MCF 10A (cell line): ENCODE data around the gene ARHGAP23. TPM values are rescaled to one million over a fixed set of nuclear protein-coding genes. Genes with fewer than 3 reads are reported as not detected.

ENCODE experiments used
- BruUV-seq: library from RNA; stranded (reverse); fragments of 400-500 nt; replicated peaks from 2 replicates; lab custom pipeline; 2021; lab: Mats Ljungman, UMichigan
- CTCF ChIA-PET: fragments of 300-600 bp; sonication (Branson Sonifier 250); formaldehyde crosslinking; extraction: SDS; loops from one replicate; lab custom pipeline; 2021; ENCODE audit warnings: antibody characterized with exemption, inconsistent platforms; lab: Yijun Ruan, JAX
- POLR2A ChIA-PET: fragments of 300-600, 350-650 bp; sonication (Branson Sonifier 250); formaldehyde crosslinking; extraction: SDS; loops from one replicate; lab custom pipeline; 2020; ENCODE audit warnings: antibody characterized with exemption, inconsistent platforms; lab: Yijun Ruan, JAX
- DNase-seq: peaks from one replicate; pipeline ENCODE4 v3.0.0-alpha.2; 2018; ENCODE audit not compliant: unreplicated experiment
- H3K27ac Mint-ChIP-seq: one replicate; pipeline ENCODE4 v1.8.0; 2022; ENCODE audit warnings: mild to moderate bottlenecking, low read depth, mixed read lengths; ENCODE audit not compliant: unreplicated experiment
- H3K27me3 Mint-ChIP-seq: one replicate; pipeline ENCODE4 v1.8.0; 2022; ENCODE audit warnings: mixed read lengths; ENCODE audit not compliant: insufficient read depth, unreplicated experiment
- H3K36me3 Mint-ChIP-seq: one replicate; pipeline ENCODE4 v1.8.0; 2022; ENCODE audit warnings: mild to moderate bottlenecking, moderate library complexity, mixed read lengths; ENCODE audit not compliant: insufficient read depth, unreplicated experiment
- H3K4me1 Mint-ChIP-seq: one replicate; pipeline ENCODE4 v1.8.0; 2022; ENCODE audit warnings: mixed read lengths; ENCODE audit not compliant: insufficient read depth, unreplicated experiment
- H3K4me3 Mint-ChIP-seq: one replicate; pipeline ENCODE4 v1.8.0; 2022; ENCODE audit warnings: mild to moderate bottlenecking, moderate library complexity, mixed read lengths; ENCODE audit not compliant: unreplicated experiment
- H3K9me3 Mint-ChIP-seq: one replicate; pipeline ENCODE4 v1.8.0; 2022; ENCODE audit warnings: mixed read lengths; ENCODE audit not compliant: unreplicated experiment
- CTCF ChIP-seq: fragments of 200-600 bp; IDR thresholded peaks from one replicate; pipeline ENCODE4 v1.8.0; 2022; ENCODE audit warnings: antibody characterized with exemption, mild to moderate bottlenecking; ENCODE audit not compliant: unreplicated experiment
- intact Hi-C: fragments of 100-400 bp; cut with micrococcal nuclease; formaldehyde crosslinking; loops from 2 replicates; pipeline ENCODE4 v1.14.1; 2022
- total RNA-seq: library from RNA; stranded (reverse); gene quantifications from 2 replicates; pipeline ENCODE4 v1.2.3, GENCODE V29; 2022

ARHGAP23 gene
- total RNA-seq, 1 experiment from 2014 or later: 23.2 TPM

GRCh38 chr17:38449364-38449763 is 21.1 kb downstream of the ARHGAP23 start:
- peak; percentile 89 for DNase-seq
- no TSS peak for BruUV-seq
- H3K4me3 Mint-ChIP-seq: no peak overlapping the region

GRCh38 chr17:38450557-38451029 is 22.3 kb downstream of the ARHGAP23 start:
- Mint-ChIP-seq H3K4me1 (peaks cover 31% of the 10 kb centered on the region), H3K36me3 (no peaks in the 10 kb centered on the region), H3K27me3 (peaks cover 10% of the 10 kb centered on the region), H3K9me3 (no peaks in the 10 kb centered on the region), H3K27ac (no peak overlapping the region), H3K4me3 (no peak overlapping the region)
- no TSS peak for BruUV-seq
- POLR2A ChIA-PET: interaction anchor here (1.0 kb wide), 1 partner anchor 12 kb away, joined by 3 read pairs; no protein-coding TSS in a partner anchor
- CTCF ChIA-PET: interaction anchor here (0.6 to 0.9 kb wide), 3 partner anchors 34 to 1482 kb away, joined by 3 read pairs; no protein-coding TSS in a partner anchor
- intact Hi-C loops: no loop called here
- TF ChIP-seq CTCF: no peak
- DNase-seq: no peak

More at GRCh38 chr17:38449364-38449763, 21.1 kb downstream of the ARHGAP23 start:
- intact Hi-C loops: no loop called here
- Mint-ChIP-seq H3K36me3 (no peaks in the 10 kb centered on the region), H3K4me1 (peaks cover 24% of the 10 kb centered on the region), H3K27me3 (peaks cover 10% of the 10 kb centered on the region), H3K9me3 (no peaks in the 10 kb centered on the region), H3K27ac (no peak overlapping the region)
- ChIA-PET CTCF (no interaction called here), POLR2A (interaction anchor here (1.0 kb wide), 1 partner anchor 14 kb away, joined by 3 read pairs; no protein-coding TSS in a partner anchor)
- TF ChIP-seq CTCF: no peak

GRCh38 chr17:38451030-38451839 is 23.0 kb downstream of the ARHGAP23 start:
- CTCF ChIA-PET: interaction anchor here (0.6 to 0.9 kb wide), 3 partner anchors 33 to 218 kb away, joined by 3 read pairs; no protein-coding TSS in a partner anchor
- TF ChIP-seq CTCF: no peak
- intact Hi-C loops: no loop called here
- Mint-ChIP-seq H3K9me3 (no peaks in the 10 kb centered on the region), H3K27me3 (peaks cover 10% of the 10 kb centered on the region), H3K4me3 (no peak overlapping the region), H3K36me3 (no peaks in the 10 kb centered on the region), H3K27ac (no peak overlapping the region), H3K4me1 (peaks cover 31% of the 10 kb centered on the region)
- no TSS peak for BruUV-seq
- POLR2A ChIA-PET: no interaction called here
- DNase-seq: peak; percentile 56

- H3K4me3 Mint-ChIP-seq: peak overlapping the region; percentile 65
- POLR2A ChIA-PET: interaction anchor here (0.6 kb wide), 1 partner anchor 153 kb away, joined by 3 read pairs; no protein-coding TSS in a partner anchor
These were observed 23.7 kb downstream of the ARHGAP23 start for GRCh38 chr17:38451840-38452529.

More at GRCh38 chr17:38451840-38452529, 23.7 kb downstream of the ARHGAP23 start:
- BruUV-seq: no TSS peak
- Mint-ChIP-seq H3K9me3 (no peaks in the 10 kb centered on the region), H3K27me3 (peaks cover 10% of the 10 kb centered on the region), H3K36me3 (no peaks in the 10 kb centered on the region), H3K4me1 (peaks cover 31% of the 10 kb centered on the region), H3K27ac (no peak overlapping the region)
- CTCF ChIA-PET: interaction anchor here (0.6 to 0.8 kb wide), 2 partner anchors 10 to 103 kb away, joined by 3 to 4 read pairs; no protein-coding TSS in a partner anchor
- no peak for TF ChIP-seq CTCF
- intact Hi-C loops: no loop called here
- DNase-seq: peak; percentile 83
